HepG2 (cell line): Measurements from ENCODE around the gene GRB7.

Experiments
- AFF4 ChIP-seq: sonication (generic); formaldehyde crosslinking; IDR thresholded peaks from 2 replicates; pipeline ENCODE4 v1.4.0; 2020; ENCODE audit warnings: missing genetic modification reagents
- CERS6 ChIP-seq: sonication (generic); formaldehyde crosslinking; IDR thresholded peaks from 2 replicates; pipeline ENCODE4 v1.5.0; 2020; ENCODE audit warnings: missing genetic modification reagents
- HMGA1 ChIP-seq: sonication (generic); formaldehyde crosslinking; conservative IDR thresholded peaks from 2 replicates; pipeline ENCODE4 v1.4.0; 2020; ENCODE audit warnings: missing genetic modification reagents
- MYNN ChIP-seq: sonication (generic); formaldehyde crosslinking; IDR thresholded peaks from 2 replicates; pipeline ENCODE4 v1.4.0; 2020; ENCODE audit warnings: mild to moderate bottlenecking, low read depth, missing genetic modification reagents
- POLR2A ChIP-seq, 2 experiments: IDR thresholded peaks; 2 replicates each; pipeline ENCODE4 v1.6.1; 2011; ENCODE audit warnings: low read depth in 2 of 2, low read length in 2 of 2, mild to moderate bottlenecking in 1 of 2, moderate library complexity in 1 of 2; ENCODE audit not compliant: insufficient read depth in 1 of 2
- TBL1XR1 ChIP-seq: fragments of 150-350 bp; IDR thresholded peaks from 2 replicates; pipeline ENCODE4 v1.6.1; 2014; ENCODE audit warnings: borderline replicate concordance, low read length; ENCODE audit not compliant: partially characterized antibody
- U2AF2 ChIP-seq: fragments of 200-400 bp; formaldehyde crosslinking; IDR thresholded peaks from 2 replicates; pipeline ENCODE4 v1.6.1; 2017; ENCODE audit warnings: low read depth, mild to moderate bottlenecking, low read length
- ZBTB40 ChIP-seq, 2 experiments: fragments of 450-650 bp in 1 of 2; sonication (generic) in 1 of 2; formaldehyde crosslinking in 1 of 2; IDR thresholded peaks; 2 replicates each; pipeline versions ENCODE4 v1.6.1 to v1.8.0; 2016 to 2022; ENCODE audit warnings: antibody characterized with exemption in 1 of 2, mild to moderate bottlenecking in 1 of 2, missing genetic modification reagents in 1 of 2
- ZBTB44 ChIP-seq: sonication (generic); formaldehyde crosslinking; IDR thresholded peaks from 2 replicates; pipeline ENCODE4 v1.4.0; 2020; ENCODE audit warnings: missing genetic modification reagents
- ZNF274 ChIP-seq: sonication (generic); formaldehyde crosslinking; IDR thresholded peaks from 2 replicates; pipeline ENCODE4 v1.5.1; 2020; ENCODE audit warnings: mild to moderate bottlenecking, missing genetic modification reagents
- ZNF446 ChIP-seq: sonication (generic); formaldehyde crosslinking; IDR thresholded peaks from 2 replicates; pipeline ENCODE4 v1.5.0; 2020; ENCODE audit warnings: mild to moderate bottlenecking, missing genetic modification reagents
- ZNF557 ChIP-seq: sonication (generic); formaldehyde crosslinking; IDR thresholded peaks from 2 replicates; pipeline ENCODE4 v1.4.0; 2020; ENCODE audit warnings: missing genetic modification reagents
- ZNF784 ChIP-seq: sonication (generic); formaldehyde crosslinking; IDR thresholded peaks from 2 replicates; pipeline ENCODE4 v1.5.1; 2020; ENCODE audit warnings: missing genetic modification reagents, mild to moderate bottlenecking, borderline replicate concordance
- ZSCAN29 ChIP-seq: sonication (generic); formaldehyde crosslinking; conservative IDR thresholded peaks from 2 replicates; pipeline ENCODE4 v1.4.0; 2020; ENCODE audit warnings: mild to moderate bottlenecking, missing genetic modification reagents

GRCh38 chr17:39769974-39770587 is 32.3 kb downstream of the GRB7 start:
- TF ChIP-seq CERS6 (CRISPR knock-in tag) (no peak), AFF4 (CRISPR knock-in tag) (no peak), ZNF557 (CRISPR knock-in tag) (no peak), ZBTB40 (IDR thresholded peaks at IDR 0.05) (no peak), ZBTB40 (CRISPR knock-in tag; IDR thresholded peaks at IDR 0.05) (no peak), HMGA1 (CRISPR knock-in tag) (no peak), ZNF446 (CRISPR knock-in tag) (no peak), U2AF2 (no peak), POLR2A (IDR thresholded peaks at IDR 0.05; ENCODE audit: insufficient read depth in 1 of 2, low read depth in 2 of 2, low read length in 2 of 2) (no peak), MYNN (CRISPR knock-in tag) (no peak), ZNF274 (CRISPR knock-in tag) (no peak), ZNF784 (CRISPR knock-in tag) (no peak), TBL1XR1 (no peak), ZSCAN29 (CRISPR knock-in tag) (no peak), ZBTB44 (no peak)
